ENCODE data around the gene PDXDC1.

Gene PDXDC1

DNA sequence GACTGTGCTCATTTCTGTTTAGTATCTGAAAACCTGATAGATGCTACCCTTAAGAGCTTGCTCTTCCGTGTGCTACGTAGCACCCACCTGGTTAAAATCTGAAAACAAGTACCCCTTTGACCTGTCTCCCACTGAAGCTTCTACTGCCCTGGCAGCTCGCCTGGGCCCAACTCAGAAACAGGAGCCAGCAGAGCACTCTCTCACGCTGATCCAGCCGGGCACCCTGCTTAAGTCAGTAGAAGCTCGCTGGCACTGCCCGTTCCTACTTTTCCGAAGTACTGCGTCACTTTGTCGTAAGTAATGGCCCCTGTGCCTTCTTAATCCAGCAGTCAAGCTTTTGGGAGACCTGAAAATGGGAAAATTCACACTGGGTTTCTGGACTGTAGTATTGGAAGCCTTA lies 62.2 kb downstream of the PDXDC1 start:
- no peak for ATAC-seq
- TF ChIP-seq ZNF565 (CRISPR knock-in tag; conservative IDR thresholded peaks at IDR 0.05; ENCODE audit: low read depth), result no peak

GRCh38 chr16:15037745-15038144 lies 62.9 kb downstream of the PDXDC1 start:
- ATAC-seq, result no peak
- no peak for TF ChIP-seq ESRRG (CRISPR knock-in tag; IDR thresholded peaks at IDR 0.05)
- TF ChIP-seq ZNF70 (CRISPR knock-in tag; IDR thresholded peaks at IDR 0.05), result no peak
- no peak for TF ChIP-seq RARB (CRISPR knock-in tag; IDR thresholded peaks at IDR 0.05)

DNA sequence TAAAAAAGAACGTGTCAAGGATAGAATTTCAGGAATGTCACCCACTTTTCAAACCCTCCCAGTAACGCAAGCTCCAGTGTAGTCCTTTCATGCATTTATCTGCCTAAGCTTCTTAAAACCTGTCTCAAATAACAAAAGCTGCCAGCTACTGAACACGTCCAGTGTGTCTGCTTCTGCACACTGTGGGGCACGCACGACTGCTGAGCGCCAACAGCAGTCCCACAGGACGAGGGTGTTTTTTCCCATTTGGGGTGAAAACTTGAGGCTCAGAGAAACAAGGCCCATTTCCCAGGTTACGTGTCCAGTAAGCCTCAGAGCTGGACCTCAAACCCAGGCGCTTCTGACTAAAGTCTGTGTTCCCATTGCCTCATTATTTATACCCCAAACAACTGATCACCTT lies 63.9 kb downstream of the PDXDC1 start:
- ATAC-seq, result no peak
- no peak for TF ChIP-seq ESRRG (CRISPR knock-in tag; IDR thresholded peaks at IDR 0.05)
- no peak for TF ChIP-seq SNAI2 (CRISPR knock-in tag; IDR thresholded peaks at IDR 0.05)
- no peak for TF ChIP-seq TOX (CRISPR knock-in tag; IDR thresholded peaks at IDR 0.05; ENCODE audit: borderline replicate concordance)
- TF ChIP-seq TSHZ2 (CRISPR knock-in tag; IDR thresholded peaks at IDR 0.05), result no peak

DNA sequence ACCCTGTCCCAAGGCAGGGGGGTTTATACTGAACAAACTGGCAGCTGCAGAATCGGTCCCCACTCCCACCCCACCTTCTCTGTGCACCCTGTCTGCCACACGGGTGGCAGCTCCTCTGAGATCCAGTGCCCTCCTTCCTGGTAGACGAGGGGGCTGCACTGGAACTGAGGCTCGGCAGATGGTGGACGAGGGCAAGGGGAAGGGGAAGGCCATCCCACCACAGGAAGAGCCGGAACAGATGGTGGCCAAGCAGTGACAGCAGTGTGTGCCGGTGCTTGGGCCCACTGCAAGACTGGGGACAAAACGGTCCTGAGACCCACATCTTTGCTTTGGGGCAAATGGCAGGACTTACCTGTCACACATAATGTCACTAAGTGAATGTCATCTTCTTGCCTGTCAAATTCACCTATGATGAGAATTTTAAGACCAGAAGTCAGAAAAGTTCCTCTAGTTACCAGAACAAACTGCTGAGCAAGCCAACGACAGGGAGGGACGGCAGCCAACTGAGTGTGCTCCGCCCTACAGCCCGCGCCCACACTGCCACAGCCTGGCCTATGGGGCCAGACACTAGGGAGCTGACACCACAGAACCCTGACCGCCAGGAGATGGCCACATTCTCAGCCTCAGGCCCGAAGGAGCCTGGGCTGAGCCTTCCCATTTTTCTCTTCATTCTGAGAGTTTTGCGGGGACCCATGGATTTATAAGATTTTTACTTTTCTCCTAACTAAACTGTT lies 66.6 kb downstream of the PDXDC1 start:
- peak; percentile 53; the same call in 2 of the 3 replicates for ATAC-seq
- TF ChIP-seq OSR1 (CRISPR knock-in tag; IDR thresholded peaks at IDR 0.05), result no peak
- TF ChIP-seq ISL1 (CRISPR knock-in tag; IDR thresholded peaks at IDR 0.05), result no peak
- TF ChIP-seq TSHZ2 (CRISPR knock-in tag; IDR thresholded peaks at IDR 0.05), result no peak
- TF ChIP-seq ARNTL (CRISPR knock-in tag; IDR thresholded peaks at IDR 0.05; ENCODE audit: borderline replicate concordance, low read depth), result no peak
- no peak for TF ChIP-seq BACH2 (CRISPR knock-in tag; IDR thresholded peaks at IDR 0.05; ENCODE audit: borderline replicate concordance)
- TF ChIP-seq PPARA (CRISPR knock-in tag; IDR thresholded peaks at IDR 0.05; ENCODE audit: borderline replicate concordance), result no peak
- TF ChIP-seq SNAI2 (CRISPR knock-in tag; IDR thresholded peaks at IDR 0.05), result no peak
- TF ChIP-seq CREB5 (CRISPR knock-in tag; IDR thresholded peaks at IDR 0.05; ENCODE audit: low read depth), result no peak
- TF ChIP-seq TCF4 (CRISPR knock-in tag; IDR thresholded peaks at IDR 0.05; ENCODE audit: borderline replicate concordance), result no peak
- no peak for TF ChIP-seq TOX (CRISPR knock-in tag; IDR thresholded peaks at IDR 0.05; ENCODE audit: borderline replicate concordance)
- TF ChIP-seq ZNF70 (CRISPR knock-in tag; IDR thresholded peaks at IDR 0.05), result no peak
- TF ChIP-seq RARB (CRISPR knock-in tag; IDR thresholded peaks at IDR 0.05), result no peak
- TF ChIP-seq, protein P1, sequence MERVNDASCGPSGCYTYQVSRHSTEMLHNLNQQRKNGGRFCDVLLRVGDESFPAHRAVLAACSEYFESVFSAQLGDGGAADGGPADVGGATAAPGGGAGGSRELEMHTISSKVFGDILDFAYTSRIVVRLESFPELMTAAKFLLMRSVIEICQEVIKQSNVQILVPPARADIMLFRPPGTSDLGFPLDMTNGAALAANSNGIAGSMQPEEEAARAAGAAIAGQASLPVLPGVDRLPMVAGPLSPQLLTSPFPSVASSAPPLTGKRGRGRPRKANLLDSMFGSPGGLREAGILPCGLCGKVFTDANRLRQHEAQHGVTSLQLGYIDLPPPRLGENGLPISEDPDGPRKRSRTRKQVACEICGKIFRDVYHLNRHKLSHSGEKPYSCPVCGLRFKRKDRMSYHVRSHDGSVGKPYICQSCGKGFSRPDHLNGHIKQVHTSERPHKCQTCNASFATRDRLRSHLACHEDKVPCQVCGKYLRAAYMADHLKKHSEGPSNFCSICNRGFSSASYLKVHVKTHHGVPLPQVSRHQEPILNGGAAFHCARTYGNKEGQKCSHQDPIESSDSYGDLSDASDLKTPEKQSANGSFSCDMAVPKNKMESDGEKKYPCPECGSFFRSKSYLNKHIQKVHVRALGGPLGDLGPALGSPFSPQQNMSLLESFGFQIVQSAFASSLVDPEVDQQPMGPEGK (CRISPR knock-in tag; IDR thresholded peaks at IDR 0.05; ENCODE audit: borderline replicate concordance), result no peak
- no peak for TF ChIP-seq CSDC2 (CRISPR knock-in tag; IDR thresholded peaks at IDR 0.05)
- TF ChIP-seq ZNF8 (CRISPR knock-in tag; IDR thresholded peaks at IDR 0.05), result no peak
- TF ChIP-seq ZNF565 (CRISPR knock-in tag; conservative IDR thresholded peaks at IDR 0.05; ENCODE audit: low read depth), result no peak

Data from SK-N-SH treated with all-trans-retinoic acid at 6 μM for 48 hours (cell line).